HG03565 (cell line): ENCODE measurements around the gene RHBDF1.
A peak's percentile ranks its signal among the peaks of the same experiment; 100 is the strongest.

Source experiments
- ATAC-seq: cut with Tn5 transposase; IDR thresholded peaks from one replicate; pipeline ENCODE4 v1.9.1; 2021; ENCODE audit warnings: mild to moderate bottlenecking, moderate library complexity; ENCODE audit not compliant: unreplicated experiment

RHBDF1 gene

DNA sequence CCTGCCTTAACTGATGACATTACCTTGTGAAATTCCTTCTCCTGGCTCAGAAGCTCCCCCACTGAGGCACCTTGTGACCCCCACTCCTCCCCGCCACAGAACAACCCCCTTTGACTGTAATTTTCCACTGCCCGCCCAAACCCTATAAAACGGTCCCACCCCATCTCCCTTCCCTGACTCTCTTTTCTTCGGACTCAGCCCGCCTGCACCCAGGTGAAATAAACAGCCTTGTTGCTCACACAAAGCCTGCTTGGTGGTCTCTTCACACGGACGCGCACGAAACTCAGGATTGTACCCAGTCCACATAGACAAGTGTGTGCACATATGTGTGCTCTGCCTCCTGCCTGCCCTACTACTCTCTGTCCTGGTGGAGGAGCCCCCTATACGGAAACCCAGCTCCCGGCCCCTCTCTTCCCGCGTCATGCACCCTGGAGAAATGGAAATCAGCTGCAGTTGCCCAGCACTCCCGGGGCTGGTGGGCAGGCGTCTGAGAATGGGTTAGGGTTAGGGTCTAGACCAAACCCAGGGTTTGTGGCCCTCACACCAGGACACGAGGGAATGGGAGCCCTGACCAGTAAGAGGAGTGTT lies 2.4 kb upstream of the RHBDF1 start:
- no peak for ATAC-seq

GRCh38 chr16:74051-74746 lies 1.8 kb upstream of the RHBDF1 start:
- ATAC-seq = no peak

- ATAC-seq = no peak
These were observed 660 bp downstream of the RHBDF1 start for GRCh38 chr16:71540-72401.

- ATAC-seq = no peak
These were observed 1.3 kb downstream of the RHBDF1 start for GRCh38 chr16:71210-71539.

- no peak for ATAC-seq
These were observed 3.2 kb downstream of the RHBDF1 start for GRCh38 chr16:69181-69580.

DNA sequence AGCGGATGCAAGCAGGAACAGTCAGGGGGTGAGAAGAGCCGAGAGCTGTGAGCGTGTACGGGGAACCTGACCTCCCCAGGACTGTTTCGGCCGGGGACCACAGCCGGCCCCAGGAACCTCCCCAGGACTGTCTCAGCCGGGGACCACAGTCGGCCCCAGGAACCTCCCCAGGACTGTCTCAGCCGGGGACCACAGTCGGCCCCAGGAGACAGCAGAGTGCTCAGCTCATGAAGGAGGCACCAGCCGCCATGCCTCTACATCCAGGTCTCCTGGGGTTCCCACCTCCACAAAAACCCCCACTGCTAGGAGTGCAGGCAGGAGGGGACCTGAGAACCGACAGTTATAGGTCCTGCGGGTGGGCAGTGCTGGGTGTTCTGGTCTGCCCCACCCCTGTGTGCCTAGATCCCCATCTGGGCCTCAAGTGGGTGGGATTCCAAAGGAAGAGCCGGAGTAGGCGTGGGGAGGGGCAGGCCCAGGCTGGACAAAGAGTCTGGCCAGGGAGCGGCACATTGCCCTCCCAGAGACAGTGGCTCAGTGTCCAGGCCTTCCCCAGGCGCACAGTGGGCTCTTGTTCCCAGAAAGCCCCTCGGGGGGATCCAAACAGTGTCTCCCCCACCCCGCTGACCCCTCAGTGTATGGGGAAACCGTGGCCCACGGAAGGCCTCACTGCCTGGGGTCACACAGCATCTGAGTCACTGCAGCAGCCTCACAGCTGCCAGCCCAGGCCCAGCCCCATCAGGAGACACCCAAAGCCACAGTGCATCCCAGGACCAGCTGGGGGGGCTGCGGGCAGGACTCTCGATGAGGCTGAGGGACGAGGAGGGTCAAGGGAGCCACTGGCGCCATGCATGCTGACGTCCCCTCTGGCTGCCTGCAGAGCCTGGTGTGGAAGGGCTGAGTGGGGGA lies 4.3 kb downstream of the RHBDF1 start:
- no peak for ATAC-seq

GRCh38 chr16:67183-67791 lies 5.1 kb downstream of the RHBDF1 start:
- ATAC-seq = no peak

DNA sequence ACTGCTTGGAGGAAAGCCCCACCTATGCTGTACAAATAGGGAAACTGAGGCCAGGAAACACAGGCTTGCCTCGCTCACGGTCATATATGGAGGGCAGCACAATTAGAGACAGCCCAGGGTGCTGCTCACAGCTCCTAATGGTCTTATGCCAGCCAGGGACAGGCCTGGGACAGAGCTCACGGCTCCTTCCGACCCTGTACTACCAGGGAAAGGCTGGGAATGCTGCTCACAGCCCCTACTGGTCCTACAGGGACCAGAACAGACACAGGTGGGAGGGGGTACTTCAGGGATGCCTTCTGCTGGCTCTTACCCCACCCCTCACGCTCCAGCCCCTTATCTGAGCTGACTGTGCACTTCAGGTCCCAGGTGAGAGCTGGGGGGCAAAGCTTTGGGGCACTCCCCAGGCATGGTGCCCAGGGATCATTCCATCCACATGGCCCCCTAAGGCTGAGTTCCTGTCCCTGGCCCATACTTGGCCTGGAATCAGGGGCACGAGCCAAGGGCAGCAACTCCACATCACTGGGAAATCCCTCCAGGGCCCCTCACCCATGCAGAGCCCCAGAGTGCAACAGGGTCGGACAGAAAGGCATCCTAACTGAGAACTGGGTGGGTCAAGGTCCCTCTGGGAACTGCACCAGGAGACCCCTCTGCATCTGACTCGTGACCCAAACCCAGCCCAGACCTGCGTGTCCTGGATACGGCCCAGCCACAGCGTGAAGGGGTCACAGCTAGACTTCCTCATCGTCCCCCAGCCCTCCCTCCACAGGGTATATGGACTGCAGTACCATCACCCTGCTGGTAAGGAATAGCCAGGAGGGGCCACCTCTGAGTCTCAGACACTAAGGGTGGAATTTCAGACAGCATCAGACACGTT lies 5.9 kb downstream of the RHBDF1 start:
- no peak for ATAC-seq

DNA sequence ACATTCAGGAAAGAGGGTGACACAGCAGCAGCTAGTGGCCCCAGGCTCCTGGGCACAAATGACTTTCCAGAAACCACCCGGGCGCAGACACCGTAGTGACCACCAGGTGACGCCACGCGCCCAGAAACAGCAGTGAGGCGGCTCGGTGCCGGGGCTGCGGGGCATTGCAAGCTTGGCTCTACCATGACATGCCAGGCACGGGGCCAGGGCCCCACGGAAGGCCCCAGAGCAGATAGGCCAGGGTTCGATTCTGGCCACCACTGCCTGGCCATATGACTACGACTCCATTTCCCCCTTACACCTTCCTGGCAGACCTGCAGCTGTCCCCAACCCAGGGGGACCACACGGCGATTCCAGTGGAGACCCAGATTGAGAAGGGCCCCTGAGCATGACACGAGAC lies 6.7 kb downstream of the RHBDF1 start:
- peak; percentile 40 for ATAC-seq

GRCh38 chr16:64914-65255 lies 7.5 kb downstream of the RHBDF1 start:
- no peak for ATAC-seq

DNA sequence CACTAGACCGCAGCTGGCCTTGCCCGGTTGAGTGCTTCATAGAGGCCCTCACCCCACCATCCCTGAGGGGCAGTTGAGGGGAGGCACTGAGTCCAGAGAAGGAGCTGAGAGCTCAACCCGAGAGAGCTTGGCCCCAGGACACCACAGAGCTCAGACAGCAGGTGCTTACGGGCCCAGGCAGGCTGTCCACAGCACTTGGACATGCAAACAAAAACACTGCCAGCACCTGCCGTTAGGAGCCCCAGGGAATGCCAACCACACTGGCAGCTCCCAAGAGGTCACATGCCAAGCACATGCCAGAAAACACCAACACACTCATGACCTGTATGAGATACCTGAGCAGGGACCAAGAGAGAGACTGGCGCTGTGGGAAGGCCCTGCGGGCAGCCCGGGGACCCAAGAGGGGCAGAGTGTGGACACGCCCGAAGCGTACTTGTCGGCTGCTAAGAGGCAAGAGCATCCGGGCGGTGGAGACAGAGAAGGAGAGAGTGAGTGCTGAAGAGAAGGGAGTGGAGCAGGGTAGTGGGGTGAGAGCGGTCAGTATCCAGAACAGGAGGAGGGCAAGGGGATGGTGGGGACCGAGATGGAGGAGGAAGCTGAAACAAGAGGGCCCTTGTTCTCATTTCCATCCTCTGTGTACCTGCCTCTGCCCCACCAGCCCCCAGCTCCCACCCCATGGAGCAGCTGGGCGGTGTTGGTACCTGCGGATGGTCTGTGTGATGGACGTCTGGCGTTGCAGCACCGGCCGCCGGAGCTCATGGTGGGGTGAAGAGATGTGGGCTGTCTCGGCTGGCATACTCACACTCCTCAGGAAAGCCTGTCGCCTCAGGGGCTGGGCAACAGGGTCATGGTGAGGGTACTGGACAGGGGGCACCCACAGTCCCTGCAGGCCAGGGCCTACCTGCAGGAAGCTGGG lies 8.2 kb downstream of the RHBDF1 start:
- ATAC-seq = no peak

GRCh38 chr16:63466-63865 lies 9.0 kb downstream of the RHBDF1 start:
- no peak for ATAC-seq

- ATAC-seq = no peak
These were observed 9.5 kb downstream of the RHBDF1 start for GRCh38 chr16:62968-63391.

DNA sequence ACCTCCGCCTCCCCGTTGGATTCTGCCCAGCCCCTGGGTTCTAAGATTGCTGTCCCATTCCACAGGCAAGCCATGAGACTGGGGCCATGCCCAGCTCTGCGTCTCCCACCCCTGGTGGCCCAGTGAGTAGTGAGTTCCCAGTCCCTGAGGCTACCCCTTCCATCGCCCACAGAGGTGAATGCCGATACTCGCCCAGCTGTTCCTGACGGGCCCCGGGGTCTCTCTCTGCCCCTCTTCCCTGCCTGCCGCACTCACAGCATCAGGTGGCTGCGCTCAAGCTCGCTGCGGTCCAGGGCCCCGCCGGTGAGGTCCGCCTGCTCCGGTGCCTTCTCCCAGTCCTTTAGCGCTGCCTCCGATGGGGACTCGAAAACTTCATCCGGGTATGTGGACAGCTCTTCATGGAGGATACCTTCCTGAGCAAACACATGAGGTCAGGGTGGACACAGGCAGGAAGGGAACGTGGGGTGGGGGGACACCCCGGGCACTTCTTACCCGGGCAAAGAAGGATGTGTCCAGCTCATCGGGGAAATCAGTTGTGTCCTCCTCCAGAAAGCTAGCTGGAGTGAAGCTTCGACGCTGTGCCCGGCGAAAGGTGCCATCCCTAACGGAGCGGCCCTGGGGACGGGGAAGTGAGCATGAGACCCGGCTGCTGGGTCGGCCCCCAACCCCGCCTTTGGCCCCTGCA lies 10.0 kb downstream of the RHBDF1 start:
- no peak for ATAC-seq

GRCh38 chr16:61879-62281 lies 10.6 kb downstream of the RHBDF1 start:
- ATAC-seq = no peak

DNA sequence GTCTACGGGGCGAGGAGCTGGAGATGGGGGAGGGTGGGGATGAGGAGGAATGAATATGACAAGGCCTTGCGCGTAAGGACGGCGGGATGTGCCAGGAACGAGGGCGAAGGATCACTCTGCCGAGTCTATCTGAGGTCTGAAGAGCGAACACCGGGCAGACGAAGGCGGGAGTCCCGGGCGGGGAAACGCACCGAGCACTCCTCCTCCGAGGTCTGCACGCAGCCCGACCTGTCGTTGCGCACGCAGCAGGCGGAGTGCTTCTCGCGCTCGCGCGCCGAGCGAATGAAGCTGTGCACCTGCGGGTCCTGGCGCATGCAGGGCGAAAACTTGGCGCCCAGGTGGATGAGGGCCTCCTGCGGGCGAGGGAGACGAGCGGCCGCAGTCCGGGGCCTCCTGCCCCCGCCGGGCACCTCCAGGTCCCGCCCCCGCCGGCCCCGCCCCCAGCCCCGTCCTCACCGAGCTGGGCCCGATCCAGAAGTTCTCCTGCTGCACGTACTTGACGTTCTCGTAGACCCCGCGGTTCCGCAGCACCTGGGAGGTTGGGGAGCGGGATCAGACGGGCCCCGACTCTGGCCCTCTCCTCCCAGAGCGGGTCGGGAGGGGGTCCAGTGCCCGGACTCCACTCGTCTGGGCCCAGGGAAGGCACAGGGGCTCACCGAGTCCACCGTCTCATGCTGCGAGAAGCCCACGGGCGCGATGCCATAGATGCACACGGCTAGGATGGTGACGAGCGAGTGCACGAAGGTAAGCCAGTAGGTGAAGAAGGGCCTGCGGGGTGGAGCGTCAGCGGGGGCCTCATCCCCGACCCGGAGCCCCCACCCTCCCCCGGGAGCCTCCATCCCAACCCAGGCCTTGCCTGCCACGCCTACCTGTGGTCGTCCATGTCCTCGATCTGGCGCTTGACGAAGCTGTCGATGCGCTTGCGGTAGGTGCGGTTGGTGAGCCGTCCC lies 11.2 kb downstream of the RHBDF1 start:
- no peak for ATAC-seq

- ATAC-seq = no peak
These were observed 12.3 kb downstream of the RHBDF1 start for GRCh38 chr16:60166-60565.
